GM21619 (cell line): ENCODE measurements around the gene GALNT14.

Source experiments
- ATAC-seq: cut with Tn5 transposase; IDR thresholded peaks from one replicate; pipeline ENCODE4 v1.9.1; 2021; ENCODE audit not compliant: unreplicated experiment

Gene GALNT14

DNA sequence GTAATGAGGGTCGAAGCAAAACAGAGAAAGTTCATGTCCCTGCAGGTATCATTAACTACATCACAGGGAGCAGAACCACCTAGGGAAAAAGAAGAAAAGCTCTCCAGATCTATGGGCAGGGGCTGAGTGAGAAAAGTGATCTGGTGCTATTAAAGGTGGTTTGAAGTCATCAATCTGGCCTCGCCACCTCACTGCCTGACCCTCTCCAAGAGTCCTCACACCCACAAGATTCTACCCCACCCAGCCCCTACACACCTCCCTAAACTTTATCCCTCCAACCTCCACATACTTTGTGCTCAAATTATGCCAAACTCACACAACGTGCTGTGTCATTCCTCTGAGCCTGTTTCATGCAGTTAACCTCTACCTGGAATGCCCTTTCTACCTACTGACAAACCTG is 2.2 kb downstream of the GALNT14 start:
- ATAC-seq, result no peak

DNA sequence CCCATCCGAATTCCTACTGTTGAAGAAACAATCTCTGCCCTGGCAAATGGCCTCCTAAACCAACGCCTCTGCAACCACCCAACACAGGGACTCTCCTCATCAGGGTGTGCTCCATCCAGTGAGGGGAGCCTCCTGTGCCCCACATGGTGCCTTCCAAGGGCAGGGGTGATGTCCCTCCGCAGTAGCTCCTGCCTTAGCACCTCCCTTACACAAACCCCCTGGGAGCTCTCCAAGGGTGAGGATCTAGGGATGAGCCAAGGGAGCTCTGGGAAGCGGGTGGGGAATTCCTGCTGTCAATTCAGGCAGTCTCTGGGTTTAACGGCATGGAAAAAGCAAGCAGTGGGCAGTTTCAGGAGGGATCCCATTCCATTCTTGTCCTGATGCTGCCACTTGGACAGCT is 3.8 kb downstream of the GALNT14 start:
- ATAC-seq, result no peak

DNA sequence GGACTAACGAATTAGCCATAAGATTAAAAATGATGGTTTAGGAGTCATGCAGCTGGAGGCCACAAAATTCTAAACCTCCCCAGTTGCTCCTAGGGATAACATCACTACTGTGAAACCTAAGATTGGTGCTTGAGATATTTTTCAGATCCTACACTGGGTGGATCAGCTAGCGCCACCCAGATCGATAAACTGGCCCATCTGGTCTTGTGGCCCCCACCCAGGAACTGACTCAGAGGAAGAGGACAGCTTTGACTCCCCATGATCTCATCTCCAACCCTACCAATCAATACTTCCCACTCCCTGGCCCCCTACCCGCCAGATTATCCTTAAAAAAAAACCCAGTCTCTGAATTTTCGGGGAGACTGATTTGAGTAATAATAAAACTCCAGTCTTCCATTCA is 5.5 kb downstream of the GALNT14 start:
- ATAC-seq, result no peak

DNA sequence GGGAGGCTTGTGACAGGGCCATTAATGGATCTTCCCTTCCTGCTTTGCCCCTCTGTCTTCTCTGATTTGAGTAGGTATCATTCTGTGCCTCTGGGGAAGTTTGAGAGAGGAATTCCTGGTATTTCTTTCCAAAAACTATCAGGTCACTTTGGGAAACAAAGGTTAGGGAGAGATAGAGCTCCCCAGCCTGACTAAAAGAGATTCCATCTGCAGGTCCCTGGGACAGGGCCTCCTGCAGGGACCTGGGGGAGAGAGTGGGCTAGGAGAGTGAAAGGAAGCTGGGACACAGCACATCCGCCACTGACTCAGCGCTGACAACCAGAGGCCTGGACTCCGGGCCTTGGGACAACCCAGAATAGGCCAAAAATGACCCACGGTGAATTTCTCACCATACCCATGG is 6.4 kb downstream of the GALNT14 start:
- ATAC-seq, result no peak

DNA sequence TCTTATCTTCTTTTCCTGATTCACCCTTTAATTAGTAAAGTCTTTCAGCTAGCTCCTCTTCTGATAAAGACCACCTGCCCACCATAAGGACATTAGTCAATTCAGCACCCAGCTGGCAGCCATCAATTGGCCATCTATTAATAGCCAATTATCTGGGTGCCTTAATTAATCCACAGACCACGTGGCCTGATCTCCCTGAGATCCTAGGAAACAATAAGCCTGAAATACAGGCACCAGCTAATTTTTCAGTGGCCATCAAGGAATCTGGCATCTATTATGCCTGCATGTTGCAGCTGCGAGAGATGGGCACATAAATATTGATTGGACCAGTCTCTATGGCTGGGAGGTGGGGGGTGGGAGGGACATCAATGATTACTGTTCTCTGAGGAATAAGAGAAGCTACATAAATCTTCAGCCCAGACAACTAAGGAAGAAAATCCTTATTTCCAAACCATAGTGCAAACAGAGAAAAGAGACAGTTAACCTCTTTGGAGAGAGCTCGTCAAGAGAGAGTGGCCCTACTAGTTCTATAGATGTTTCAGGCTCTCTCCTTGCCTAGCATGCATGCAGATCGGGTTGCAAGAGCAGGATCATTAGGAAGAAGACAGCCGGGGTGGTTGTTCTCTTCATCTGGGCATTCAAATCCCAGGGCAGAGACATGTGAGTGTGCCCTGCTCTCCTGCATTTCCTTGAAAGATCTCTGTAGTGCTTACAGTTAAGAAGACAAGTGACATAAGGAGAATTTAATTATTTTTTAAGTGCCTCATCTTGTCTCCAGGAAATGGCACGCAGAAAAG is 8.7 kb downstream of the GALNT14 start:
- no peak for ATAC-seq

DNA sequence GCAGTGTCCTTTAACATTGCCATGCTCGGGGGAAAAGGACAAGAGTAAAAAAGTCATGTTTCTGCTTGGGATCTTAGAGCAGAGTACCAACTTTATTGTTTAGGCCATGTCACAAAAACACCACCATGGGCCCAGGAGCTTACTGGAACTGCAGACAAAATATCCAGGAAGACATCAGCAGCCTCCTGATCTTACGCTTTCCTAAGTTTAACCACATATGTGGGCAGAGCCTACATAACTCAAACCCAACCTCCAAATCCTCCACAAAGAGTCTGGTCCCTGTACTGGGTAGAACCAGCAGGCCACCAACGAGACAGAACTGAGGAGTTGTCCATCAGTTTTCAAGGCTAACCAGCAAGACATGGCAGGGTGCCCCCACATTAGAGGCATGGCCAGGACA is 10.3 kb downstream of the GALNT14 start:
- no peak for ATAC-seq

DNA sequence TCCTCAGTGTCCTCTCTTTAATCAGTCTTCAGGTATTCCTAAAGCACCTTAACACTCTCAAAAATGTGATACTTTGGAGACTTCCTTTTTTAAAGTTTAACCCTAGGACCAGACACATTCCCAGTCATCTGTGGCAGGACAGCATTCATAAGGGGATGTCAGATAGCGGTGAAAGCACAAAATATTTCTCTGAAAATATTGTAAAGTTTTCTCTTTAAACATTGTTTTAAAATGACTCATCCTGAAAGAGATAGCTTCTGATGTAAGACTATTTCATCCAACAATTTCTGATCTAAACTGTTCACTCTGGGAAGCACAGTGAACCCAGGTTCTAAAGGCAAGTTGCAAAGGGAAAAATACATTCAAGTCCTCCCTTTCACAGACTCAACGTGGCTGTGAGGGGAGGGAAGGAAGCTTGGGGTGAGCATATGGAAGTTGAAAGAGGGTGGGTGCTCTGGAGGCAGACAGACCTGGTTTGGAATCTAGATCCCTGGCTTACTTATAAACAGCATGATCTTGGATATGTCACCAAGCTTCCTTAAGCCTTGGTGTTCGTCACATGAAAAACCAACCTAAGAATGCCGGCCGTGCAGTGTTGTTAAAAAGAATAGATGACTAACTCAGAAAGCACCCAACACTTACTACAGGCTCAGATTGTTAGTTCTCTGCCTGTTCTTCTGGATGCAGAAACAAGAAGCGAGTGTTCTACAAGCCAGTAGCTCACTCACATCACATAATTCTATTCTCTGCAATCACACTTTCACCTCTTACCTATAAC is 12.1 kb downstream of the GALNT14 start:
- no peak for ATAC-seq

DNA sequence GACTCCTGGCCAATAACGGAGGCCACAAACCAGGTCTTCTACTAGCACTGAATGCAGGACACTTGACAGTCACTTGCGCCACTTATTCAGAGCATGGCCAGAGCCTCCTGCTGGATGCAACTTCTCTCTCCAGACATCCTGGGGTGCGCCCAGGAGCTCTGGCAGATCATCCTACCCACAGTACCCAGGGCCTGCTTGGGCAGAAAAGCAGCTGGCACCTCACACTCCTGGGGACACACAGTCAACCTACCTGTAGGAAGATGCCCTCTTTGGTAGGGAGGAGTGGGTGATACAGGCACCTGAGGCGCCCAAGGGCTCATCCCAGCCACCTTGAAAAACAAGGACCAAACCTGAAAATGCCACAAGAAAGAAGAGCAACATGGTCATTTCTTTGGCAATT is 13.3 kb downstream of the GALNT14 start:
- no peak for ATAC-seq

DNA sequence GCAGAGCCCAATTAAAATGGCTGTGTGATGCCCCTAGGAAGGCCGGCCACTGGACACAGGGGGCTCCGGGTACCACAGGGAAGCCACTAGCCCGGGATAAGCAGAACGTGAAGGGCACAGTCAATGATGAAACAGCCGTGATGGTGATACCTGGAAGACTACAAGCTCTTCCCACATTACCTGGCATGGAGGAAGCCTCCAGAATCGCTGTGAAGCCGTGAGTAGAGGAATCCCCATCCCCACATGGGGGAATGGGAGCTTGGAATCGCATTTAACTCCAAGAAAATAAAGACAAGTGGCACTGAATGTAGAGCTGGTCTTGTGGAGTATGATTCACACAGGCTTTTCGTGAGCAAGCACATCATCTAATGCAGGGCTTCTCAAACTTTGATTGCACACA is 16.1 kb downstream of the GALNT14 start:
- ATAC-seq, result no peak

DNA sequence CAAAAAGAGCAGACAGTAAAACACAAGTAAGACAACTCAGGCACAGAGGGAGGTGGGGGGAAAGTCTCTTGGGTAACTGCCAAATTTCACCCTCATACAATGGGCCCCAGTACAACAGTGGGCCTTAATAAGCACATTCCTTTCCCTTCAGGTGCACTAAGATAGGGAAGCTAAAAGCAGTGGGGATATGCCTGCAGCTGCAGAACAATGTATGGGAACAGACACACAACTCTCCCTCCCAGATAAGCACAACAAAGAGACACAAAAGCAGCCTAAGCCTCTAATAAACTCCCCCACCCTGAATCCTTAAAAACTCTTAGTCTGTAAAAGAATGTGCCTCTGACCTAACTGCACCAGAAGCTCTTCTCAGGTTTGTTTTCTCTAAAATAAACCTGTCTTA is 24.5 kb downstream of the GALNT14 start:
- ATAC-seq, result no peak

DNA sequence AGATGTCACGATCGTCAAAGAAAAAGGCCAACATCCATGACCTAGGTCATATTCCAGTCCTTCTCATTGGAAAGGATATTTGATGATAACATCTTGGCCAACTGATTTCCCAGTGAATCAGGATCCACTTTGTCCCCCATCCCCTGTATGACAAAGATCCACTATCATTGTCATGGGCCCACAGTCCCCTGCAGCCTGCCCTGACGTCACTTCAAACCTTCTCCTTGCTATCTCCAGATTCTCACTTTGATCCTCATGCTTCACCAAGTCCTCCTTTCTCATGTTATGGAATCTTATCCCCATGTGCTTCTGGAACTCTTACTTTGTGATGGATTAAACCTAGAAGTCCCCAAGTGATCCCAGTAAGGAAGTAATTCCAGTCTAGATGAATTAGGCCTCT is 25.7 kb downstream of the GALNT14 start:
- ATAC-seq, result no peak

DNA sequence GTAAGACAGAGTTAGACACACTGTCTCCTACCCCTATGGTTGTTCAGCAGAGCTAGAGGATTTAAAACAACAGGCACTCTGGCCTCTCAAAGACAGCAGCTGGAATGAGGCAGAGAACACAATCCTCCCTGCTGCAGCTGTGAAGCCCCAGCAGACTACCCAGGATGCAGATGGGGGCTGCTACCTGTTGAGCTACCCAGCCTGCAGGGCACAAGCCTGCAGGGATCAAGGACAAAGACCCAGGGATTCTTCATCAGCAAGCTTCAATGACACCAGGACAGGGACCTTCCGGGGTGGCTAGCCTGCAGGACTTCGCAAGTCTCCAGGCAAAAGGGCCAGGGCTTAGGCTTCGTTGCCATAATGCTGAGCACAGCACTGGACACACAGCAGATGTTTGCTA is 27.2 kb downstream of the GALNT14 start:
- ATAC-seq, result no peak

DNA sequence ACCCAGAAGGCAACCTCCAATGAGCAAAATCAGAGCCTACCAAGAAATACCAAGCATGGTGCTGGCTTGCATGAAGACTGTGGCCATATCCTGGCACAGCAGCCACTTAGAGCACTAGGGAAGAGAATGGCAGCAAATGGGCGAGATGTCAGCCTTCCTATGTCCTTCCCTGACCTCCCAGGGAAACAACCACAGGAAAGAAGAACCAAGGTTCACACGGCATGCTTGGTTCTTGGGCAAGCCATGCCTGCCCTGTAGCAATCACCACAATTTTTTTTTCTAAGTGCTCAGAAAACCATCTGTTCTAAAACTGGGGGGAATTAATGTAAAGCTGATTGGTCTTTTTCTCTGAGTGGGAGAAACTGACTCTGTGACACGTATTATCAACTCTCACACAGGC is 27.8 kb downstream of the GALNT14 start:
- no peak for ATAC-seq

DNA sequence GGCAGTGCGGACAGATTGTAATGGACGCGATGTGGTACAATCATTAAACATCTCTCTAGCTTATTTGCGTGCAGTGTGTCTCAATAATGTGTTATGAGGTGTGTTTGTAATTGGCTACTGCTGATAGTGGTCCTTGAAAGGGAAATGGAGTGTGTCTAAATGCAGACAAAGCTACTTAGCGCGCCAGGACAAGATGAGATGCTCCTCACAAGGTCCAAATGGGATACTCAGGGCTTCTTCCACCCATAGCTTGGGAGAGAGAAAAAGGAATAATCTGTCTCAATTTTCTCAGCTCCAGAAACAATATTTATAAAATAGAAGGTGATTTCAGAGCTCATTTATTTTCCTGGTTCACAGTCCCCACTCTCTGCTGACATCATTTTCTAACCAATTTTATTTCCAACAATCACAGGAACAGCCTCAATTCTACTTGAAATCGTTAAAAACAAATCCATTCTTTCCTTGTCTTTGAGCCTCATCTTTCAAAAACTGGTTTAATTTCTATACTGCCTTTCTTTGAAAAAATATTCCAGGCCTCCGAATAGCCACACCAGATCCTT is 28.5 kb downstream of the GALNT14 start:
- ATAC-seq, result no peak

DNA sequence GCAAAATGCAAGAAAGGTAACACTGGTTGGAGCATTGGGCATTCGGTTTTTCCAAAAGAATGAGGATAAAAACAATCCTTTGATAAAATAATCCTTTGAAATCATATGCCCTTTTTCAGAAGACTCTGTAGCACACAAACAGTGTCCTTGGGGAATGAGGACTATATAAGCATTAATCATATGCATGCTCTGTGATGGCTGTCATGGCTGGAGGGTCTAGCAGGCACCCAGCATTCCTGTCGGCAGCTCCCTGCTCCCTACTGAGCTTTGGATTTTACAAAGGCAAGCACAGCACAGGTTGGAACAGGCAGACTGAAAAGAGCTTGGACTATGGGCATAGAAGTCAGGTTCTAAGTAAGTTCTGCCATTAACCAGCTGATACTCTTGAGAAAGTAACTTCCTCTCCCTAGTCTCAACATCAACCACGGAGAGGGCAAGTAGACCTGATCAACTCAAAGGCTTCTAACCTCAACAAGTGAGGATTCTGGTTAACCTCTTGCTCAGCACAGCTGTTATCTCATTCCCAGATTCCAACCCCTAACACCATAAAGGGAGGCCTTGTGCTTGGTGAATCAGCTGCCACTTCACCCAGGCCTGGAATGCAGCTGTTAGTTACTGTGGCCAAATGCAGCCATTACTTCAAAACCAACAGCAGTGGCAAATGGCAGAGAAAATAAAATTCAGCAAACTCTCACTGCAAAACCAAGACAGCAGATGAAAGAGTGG is 29.5 kb downstream of the GALNT14 start:
- no peak for ATAC-seq

DNA sequence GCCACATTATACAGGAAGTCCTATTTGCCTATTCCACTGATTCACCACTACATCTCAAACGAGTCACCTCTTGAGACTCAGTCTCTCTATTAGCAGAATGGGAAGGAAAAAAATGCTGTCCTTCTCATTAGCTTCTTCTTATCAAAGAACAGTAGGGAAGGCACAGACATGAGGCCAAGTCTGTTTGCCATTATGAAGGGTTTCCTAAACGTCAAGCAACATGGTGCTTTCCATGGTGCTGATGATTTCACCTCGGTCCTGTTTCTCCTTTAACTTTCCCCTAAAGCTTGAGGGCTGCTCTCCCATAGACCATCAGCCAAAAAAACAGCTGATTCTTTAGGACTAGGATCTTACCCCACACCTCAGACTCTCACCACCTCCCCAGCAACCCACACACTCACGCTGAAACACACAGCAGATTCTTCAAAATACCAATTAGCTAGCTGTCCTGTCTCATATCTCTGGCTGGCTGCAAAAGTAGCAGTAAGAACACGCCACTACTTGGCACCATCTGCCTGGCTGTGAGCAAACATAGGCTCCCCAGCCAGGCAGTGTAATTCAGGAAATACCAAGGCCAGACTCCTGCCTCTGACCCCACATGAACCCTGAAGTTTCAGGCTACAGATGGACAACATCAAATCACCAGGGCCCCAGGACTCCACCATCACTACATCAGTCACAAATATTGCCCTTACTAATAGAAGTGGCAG is 30.5 kb downstream of the GALNT14 start:
- ATAC-seq, result no peak

DNA sequence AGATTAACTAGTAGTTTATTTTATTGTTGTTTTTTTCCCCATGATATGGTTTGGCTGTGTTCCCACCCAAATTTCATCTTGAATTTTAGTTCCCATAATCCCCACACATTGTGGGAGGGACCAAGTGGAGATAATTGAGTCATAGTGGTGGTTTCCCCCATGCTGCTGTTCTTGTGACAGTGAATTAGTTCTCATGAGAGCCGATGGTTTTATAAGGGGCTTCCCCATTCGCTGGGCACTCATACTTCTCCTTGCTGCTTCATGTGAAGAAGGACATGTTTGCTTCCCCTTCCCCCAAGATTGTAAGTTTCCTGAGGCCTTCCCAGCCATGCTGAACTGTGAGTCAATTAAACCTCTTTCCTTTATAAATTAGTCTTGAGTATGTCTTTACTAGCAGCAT is 36.5 kb downstream of the GALNT14 start:
- no peak for ATAC-seq

DNA sequence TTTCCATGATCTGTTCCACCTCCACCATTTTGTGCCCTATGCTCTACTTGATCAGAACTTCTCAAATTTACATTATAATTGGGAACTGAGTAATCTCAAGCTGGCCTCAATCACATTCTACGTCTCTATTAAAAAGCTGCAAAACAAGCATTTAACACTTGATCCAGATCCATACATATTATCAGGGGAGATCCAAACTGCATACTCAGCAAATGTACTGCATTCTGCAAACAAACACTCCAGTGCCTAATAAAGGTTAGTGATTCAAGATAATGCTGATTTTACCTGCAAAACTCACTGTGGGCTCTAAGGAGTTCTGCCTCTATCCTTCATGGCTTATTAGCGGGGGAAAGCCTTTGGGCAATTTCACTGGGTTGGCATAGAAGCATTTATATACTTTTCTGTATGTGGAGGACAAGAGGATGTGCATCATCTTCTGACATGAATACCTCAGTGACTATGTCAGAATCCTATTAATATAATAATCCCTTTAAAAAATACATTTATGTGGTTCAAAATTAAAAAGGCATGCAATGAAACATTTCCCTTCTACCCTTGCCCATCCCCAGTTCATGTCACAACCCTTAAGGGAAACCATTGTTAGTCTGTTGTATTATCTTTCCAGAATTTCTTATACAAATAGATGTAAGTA is 40.2 kb downstream of the GALNT14 start:
- ATAC-seq, result no peak

DNA sequence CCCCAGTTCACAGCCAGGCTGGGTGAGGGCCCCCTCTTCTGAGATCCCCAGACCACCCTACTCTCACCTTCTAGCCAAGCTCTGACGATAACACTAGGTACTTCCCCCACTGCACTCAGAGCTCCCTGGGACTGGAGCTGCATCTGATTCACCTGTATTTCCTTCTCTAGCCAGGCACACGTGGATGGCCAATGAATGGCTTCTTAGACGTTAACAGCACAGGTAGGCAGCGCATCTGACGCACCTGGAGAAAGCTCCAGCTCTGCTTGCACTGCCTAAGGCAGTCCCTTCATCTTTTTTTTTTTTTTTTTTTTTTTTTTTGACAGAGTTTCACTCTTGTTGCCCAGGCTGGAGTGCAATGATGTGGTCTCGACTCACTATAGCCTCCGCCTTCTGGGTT is 48.1 kb downstream of the GALNT14 start:
- no peak for ATAC-seq

DNA sequence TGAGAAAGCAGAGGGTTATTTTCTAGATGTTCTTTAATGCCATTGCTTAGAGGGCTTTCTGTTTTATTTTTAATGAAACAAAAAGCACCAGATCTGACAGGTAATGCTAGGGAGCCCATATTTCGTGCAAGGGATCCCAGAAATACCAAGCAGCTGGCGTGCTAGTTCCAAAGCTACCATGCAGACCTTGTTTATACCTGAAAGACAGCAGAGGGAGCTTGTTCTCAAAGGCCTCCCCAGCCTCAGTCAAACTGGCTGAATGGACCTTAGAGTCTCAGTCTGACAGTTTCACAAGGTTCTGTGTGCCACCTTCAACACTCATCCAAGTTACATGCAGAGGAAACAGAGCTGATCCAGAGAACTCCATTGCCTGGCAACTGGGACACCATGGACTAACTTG is 48.6 kb downstream of the GALNT14 start:
- ATAC-seq, result no peak
